HG03045 (cell line): Measurements from ENCODE around the gene DNAH17.

Experiments used
- ATAC-seq: cut with Tn5 transposase; IDR thresholded peaks from one replicate; pipeline ENCODE4 v1.9.1; 2021; ENCODE audit warnings: mild to moderate bottlenecking, moderate library complexity; ENCODE audit not compliant: unreplicated experiment

Gene DNAH17

DNA sequence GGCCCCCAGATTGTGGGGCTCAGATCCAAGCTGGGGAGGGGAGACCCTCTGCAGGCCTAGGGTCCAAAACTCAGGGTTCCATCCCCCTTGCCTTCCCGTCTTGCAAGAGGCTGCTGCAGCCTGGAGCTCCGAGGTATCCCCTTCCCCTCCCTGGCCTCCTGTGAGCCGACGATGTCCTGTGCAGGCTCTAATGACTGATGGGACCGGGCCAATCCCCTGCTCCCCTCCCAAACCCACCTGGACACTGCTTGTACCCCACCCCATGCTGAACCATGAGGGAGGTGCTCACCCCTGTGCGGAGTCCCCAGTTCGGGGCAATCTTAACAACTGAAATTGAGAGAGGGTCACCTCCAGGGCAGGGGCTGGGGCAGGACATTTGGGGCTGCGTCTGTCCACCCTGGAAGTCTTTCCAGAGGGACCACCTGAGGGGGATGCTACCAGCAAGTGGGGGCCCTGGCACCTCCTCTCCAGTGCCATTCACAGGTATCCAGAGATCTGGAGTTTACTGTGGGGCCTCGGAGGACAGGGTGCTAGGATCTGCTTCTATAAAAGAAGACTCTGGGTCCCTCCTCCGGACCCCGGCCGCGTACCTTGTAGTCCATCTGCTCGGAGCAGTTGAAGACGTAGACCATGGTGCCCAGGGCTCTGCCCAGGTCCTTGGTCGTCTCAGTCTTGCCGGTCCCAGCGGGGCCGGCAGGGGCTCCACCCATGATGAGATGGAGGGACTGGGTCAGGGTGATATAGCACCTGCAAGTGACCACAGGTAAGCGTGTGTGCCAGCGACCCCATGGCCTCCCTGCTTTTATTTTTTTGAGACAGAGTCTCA is 77.3 kb downstream of the DNAH17 start:
- ATAC-seq: no peak

DNA sequence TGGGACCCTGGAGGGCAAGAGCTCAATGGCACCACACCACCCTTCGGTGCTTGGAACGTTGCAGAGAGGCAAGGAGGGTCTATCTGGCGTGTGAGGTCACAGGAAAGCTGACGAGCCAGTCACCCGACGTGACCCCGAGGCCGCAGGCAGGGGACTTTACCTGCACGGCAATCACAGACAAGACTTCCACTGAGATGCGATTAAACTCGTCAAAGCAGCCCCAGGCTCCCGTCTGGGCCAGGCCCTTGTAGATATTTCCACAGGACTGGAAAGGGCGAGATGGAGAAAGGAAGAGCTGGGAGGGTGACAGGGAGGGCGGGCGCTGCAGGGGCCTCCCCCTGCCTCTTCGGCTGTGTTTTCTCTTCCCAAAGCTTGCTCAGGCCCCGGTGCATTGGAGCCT is 78.3 kb downstream of the DNAH17 start:
- no peak for ATAC-seq

DNA sequence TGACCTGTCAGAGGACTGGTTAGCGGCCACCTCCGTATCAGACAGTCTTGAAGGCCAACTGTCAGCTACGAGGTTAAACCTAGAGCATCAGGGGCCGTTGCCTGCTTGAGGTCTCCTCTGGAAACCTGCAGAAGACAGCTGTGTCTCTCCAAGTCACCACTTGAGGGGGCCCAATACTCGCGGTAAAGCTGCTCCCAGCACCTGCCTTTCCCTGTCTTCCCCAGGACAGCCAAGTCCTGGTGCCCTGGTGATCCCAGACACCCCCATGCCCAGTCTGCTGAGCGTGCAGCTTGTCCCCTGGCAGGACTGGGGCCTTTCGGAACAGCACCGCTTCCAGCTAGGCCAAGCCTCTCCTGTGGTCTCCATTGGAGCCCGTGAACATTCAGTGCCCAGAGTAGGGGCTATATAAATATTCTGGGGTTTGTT is 80.1 kb downstream of the DNAH17 start:
- no peak for ATAC-seq

DNA sequence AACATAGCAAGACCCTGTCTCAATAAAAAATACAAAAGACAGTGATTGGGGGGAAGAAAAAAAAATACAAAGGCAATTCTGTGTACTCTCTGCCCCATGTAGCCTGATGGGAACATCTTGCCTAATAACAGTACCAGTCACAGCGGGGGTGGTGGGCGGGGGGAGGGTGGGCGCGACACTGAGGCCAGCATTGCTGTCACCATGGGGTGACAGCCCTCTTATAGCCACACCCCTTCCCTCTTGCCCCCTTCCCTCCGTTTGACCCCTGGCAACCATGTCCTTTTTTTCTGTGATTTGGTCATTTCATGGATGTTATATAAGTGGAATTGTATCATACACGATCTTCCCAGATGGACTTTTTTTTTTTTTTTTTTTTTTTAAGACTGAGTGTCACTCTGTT is 80.9 kb downstream of the DNAH17 start:
- ATAC-seq: no peak

DNA sequence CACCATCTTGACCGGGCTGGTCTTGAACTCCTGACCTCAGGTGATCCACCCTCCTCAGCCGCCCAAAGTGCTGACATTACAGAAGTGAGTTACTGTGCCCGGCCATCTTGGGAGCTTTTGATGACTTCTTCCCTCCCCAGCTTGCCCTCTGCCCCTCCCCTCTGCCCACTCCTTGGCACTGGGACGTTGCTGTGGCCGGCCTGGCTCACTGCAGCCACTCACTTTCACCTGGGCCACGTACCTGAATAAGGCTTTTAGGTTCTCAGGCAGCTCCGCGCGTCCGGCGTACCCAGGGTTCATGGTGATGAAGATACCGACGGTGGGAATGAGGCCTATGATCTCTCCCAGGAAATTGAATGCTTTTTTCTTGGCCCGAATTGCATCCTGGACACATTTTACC is 81.6 kb downstream of the DNAH17 start:
- ATAC-seq: no peak

DNA sequence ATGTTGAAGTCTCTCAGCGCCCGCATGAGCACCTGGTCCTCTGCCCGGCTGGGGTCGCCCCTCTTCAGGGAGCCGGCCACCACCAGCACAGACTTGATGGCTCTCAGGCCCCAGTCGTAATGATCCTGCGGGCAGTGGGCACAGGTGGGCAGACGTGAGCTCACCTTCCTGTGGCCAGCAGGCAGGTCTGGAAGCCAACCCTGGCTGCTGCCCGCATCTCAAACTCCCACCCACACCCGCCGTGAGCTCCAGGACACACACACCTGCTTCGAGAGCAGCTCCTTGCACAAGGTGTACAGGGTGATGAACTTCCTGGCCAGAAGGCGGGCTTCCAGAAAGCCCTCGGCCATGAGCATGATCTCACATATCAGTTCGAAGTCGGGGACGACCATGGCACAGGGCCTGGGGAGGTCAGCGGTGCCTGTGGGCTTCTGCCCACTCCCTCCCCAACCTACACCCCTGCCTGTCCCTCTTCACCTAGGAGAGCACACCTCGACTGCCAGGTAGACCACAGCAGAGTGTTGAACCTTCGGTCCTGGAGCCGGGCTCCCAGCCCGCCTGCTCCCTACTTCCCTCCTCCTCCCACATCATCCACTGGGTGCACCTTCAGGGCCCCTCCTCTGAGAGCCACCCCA is 82.4 kb downstream of the DNAH17 start:
- ATAC-seq: no peak

DNA sequence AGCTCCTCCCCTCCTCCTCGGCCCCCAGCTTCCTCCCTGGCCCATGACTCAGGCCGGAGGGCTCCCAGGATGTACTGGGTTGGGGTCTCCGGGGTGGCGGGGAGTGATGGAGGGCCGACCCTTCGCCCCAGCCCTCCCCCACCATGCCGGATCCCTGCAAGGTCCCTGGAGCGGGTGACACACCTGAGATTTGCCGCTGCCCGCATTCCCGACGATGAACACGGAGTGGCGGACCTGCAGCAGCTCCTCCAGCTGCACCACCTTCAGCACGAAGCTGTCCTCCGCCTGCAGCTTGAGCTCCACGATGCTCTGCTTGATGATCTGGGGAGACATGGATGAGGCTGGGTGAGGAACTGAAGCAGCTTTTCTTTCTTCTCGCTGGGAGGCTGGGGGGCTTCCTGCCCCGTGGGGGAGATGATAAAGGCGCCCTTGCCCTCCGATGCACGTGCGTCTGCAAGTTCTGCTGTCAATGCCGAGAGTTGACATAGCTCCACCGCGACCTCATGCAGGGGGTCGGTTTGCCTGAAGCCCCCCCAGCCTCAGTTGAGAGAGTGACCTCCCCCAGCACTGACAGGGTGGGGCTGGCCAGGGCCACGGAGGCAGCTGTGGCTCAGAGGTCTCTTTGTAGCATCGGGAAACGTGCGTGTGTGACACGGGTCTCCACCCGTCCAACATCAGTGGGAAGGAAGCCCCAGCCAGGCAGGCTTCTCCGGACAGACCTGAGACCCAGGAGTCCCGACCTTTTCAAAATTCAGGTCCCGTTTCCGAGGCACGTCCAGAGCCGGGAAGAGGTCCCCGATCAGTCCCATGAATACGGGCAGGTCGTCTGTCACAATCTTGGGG is 83.1 kb downstream of the DNAH17 start:
- ATAC-seq: no peak

DNA sequence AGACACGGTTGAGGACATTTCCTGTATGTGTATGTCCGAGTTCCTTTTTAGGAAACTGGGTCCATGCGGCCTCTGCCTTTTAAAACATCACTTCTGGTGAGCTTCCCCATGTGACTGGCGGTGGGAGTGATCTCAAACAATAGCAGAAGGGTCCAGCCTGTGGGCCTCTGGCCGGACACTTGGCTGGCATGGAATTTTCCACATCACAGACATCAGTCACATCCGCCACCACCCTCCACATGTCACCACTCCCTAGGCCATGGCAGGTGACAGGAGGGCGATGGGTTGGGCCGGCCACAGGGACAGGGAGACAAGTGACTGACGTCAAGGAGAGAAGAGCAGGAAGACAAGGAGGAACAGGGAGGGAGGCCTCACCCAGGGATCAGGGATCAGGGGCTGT is 83.7 kb downstream of the DNAH17 start:
- ATAC-seq: no peak

DNA sequence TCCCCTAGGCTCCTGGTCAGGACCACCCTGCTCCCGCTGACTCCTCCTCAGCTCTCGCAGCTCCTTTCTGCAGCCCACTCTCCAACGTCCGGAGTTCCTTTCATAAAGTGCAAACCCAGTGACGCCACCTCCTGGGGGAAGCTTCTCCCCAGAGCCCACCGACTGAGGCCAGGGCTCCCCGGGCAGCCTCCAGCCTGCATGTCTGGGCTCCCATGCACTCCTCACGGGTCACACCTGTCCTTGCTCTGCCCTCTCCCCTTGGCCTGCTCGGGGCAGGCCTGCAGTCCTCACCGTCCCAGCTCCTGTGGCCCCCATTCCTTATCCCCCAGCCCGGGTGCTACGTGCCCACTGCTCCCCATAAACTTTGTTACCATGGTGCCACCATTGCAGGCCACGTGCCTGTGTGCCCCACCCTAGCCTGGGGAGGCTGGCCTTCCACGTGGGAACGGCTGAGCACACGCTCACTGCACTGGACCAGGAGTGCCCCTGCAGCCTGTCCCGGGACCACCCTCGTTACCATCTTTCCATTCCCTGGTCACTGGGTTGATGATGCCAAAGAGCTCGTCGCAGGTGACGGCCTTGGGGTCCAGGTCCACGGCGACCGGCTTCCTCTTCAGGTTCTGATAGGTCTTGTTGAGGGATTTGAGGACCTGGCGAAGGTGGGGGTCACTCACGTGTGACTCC is 84.9 kb downstream of the DNAH17 start:
- ATAC-seq: no peak

DNA sequence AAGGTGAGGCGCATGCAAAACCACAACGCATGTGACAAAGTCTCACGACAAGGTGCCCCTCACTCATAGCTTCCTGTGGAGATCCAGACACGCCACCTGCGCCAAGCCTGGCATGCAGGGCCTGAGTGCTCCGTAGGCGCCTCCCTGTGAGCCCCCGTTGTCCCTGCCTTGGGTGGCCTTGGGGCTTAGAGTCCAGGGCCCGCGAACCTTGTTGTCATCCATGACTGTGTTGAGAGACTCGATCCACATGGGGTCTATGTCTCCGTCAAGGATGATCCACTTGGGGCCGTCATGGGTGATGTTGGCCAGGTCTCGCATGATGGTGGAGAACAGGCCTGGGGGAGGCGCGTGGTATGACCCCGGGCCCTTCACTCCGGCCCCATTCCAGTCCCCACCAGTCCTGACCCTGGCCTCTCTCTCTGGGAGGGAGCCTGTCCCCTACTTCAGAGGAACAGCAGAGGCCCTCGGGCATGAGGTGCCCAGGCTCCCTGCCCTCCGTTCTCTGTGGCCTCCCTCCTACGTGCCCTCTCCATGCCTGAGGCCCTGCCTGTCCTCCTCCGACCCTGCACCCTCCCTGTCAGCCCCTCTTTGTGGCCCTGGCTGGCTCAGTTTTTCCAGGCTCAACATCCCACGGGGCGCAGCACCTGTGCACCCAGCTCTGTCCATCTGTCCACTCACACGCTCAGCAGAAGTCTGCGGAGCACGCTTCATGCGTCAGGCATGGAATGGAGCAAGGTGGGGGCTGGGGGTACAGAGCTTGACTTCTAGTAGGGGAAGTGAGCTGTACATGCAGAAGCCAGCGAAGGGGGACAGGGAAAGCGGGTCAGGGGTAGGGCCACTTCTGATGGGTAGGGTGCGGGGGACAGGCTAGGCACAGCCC is 85.7 kb downstream of the DNAH17 start:
- no peak for ATAC-seq

DNA sequence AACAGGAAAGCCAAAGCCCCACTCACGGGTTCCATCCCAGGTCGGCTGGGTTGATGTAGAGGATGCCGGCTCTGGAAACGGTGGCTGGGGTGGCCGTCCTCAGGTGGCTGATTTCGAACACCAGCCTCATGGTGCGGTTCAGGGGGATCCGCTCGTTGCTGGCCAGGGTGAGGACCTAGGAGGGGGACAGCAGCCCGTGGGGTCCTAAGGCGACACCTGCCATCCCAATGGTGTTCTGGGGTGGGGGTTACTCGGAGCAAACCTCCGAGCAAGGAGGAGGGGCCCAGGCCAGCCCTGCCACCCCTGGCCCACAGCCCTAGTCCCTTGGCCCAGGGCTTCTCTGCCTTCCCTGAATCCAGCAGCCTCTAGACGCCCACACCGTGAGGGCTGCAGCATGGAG is 86.5 kb downstream of the DNAH17 start:
- no peak for ATAC-seq

DNA sequence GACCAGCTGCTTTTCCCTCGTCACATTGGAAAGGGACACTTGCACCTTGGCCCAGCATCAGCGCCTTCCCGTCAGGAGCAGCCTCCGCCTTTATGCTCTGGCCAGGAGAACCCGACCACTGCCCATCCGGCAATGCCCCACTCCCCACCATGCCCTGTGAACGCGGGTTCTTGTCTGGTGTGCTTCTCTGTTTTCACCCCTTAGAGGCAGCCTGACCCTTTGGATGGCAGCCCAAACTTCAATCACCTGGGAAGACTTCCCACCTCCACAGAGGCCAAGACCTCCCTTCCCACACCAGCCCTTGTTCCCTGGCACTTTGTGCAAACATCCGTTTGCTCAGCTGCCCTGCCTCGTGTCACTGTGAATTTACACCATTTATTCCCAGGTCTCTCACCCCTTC is 87.0 kb downstream of the DNAH17 start:
- no peak for ATAC-seq

DNA sequence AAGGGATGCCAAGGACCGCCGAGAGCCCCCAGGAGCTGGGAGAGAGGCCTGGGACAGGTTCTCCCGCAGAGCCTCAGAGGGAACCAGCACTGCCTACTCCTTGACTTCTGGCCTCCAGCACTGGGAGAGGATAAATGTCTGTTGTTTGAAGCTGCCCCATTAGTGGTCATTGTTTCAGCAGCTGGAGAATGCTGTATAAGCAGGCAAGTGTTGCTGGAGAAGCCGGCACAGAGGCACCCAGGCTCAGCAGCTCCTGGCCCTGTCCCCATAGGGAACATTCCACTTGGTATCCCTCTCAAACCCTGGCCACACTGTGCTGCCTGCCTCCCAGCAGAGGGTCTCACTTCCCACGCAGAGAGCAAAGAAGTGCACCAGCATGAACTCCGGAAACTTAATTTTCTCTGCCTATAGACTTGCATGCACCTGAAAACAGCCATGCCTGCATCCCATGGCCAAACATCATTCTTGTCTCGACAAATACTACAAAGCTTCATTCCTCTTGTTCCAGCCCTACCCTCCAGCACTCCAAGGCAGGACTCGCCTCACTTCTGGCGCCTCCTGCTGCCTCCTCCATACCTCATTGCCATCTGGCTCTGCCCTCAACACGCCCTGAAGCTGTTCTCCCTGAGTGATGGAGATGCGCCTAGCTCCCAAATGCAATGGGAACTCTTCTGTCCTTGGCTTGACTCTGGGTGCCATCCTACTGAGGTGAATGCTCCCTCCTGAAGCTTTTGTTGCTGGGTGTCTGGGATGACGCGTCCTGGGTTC is 88.1 kb downstream of the DNAH17 start:
- no peak for ATAC-seq

DNA sequence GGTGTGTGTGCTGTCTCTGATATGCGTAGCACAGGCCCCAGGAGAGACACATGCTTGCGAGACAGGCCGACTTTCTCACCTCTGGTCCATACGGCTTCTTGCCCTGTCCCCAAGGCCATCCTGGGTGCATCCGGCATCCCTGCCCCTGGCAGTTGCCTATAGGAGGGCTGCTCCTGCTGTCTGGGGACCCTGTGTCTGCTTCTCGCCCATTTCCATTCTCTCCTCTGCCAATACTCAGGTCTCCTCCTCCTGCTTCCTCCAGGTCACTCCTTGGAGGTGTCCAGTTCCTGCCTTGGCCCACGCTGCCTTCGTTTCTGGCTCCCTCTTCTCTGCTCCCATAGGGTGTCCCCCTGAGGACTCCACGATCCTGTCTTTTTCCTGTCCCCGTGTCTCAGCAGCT is 89.0 kb downstream of the DNAH17 start:
- ATAC-seq: no peak

DNA sequence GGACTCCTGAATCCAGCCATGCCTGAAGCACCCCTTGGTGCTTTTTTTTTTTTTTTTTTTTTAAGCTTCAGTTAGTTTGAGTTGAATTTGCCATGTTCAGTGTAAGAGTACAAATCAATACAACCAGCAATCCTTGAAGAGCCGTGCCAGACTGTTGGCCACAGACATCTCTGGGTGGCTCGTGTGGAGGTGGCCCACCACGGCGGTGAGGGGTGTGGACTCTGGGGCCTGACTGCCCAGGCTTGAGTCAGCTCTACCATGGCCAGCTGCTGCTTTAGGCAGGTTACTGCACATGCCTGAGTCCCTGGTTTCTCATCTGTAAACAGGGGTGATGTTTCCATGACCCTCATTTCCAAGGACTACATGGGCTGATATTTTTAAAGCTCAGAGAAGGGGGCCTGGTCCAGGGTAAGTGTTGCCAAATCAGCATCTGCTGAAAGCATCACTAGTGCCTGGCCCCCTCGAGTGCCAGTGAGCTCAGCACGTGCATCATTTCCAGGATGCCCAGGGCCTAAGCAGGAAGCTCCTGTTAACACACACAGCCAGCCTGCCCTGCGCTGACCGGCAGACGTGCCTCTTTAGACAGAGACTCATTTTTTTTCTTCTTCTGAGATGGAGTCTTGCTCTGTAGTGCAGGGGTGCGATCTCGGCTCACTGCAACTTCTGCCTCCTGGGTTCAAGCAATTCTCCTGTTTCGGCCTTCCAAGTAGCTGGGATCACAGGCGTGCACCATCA is 90.1 kb downstream of the DNAH17 start:
- no peak for ATAC-seq

DNA sequence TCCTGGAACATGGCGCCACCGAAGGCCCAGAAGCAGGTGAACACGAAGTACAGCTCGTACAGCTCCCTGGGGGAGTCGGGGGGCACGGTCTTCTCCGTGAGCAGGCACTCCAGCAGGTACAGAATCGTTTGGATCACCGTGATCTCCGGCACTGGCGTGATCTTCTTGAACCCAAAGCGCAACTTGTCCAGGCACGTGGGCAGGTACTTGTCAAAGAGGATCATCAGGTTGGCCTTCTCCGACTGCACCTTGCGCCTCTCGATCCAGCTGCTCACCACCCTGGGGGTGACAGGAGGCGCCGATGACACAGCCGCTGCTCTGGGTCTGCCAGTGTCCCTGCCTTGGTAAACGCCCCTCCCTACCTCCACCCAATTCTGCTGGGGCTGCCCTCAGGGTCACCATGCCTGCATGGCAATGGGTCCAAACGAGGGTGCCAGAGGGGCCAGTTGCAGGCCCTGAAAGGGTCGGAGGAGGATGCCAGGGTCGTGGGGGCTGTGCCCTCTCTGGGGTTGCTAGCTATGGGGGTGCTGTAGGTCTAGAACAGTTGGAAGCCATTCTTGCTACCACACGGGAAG is 90.9 kb downstream of the DNAH17 start:
- no peak for ATAC-seq

DNA sequence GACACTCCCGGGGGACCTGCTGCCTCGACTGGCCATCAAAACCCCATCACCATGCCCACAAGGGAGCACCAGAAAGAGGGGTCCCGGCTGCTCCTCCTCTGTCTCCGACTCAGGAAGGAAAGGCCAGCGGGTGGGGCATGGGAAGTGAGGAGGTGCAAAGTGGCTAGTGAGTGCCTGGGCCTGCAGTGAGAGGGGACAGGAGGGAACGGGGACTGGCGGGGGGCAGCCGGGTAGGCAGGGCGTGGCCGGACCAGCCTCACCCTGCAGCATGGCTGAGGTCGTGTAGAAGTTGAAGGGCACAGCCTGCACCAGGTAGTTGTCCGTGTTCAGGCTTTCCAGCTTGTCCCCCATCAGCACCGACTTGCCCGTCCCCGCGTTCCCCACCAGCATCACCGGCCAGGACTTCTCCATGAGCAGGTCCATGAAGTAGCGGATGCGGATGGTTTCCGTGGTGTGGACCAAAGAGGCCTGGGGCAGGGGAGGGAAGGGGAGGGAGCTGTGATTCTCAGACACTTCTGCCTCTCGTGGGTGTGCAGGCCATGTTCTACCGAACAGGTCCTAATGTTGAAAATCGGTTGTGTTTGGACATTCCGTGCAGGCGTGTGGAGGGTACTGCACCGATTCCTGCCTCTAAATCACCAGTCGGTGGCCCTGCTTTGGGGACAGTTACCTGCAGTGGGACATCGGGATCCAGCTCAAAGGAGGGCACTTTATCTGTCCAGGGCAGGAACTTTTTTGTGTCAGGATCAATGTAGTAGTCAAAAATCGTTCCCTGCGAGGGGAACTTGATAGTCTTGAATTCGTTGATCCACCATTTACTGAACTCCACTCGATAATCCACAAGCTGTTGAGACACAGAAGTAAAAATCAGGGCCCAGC is 91.7 kb downstream of the DNAH17 start:
- no peak for ATAC-seq
